ENCODE results near the gene CAPN15.
"Not testable (repeated sequence)": the region's sequence is repeated elsewhere in the genome, so short reads cannot be mapped to it uniquely, and the experiment has no call there.

CAPN15 gene

GRCh38 chr16:527015-527903 is at the start of gene CAPN15:
CAPN15 (plus strand) TSS chr16:527712; CDS start chr16:546839, 19,127 bp downstream.
- peak; percentile 88 for DNase-seq (ENCODE audit: low spot score)

DNA sequence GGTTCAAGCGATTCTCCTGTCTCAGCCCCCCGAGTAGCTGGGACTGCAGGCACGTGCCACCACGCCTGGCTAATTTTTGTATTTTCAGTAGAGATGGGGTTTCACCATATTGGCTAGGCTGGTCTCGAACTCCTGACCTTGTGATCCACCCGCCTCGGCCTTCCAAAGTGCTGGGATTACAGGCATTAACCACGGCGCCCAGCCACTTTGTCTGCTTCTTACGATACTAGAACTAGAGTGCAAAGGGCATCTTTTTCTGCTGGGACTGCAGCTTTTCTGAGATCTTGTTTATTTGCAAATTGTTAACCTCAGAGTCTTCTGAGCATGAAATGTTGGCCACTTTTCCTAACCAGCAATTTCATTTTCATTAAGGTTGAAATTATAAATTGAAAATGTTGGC is 49.2 kb upstream of the CAPN15 start:
- not testable (repeated sequence) for DNase-seq (ENCODE audit: low spot score)

DNA sequence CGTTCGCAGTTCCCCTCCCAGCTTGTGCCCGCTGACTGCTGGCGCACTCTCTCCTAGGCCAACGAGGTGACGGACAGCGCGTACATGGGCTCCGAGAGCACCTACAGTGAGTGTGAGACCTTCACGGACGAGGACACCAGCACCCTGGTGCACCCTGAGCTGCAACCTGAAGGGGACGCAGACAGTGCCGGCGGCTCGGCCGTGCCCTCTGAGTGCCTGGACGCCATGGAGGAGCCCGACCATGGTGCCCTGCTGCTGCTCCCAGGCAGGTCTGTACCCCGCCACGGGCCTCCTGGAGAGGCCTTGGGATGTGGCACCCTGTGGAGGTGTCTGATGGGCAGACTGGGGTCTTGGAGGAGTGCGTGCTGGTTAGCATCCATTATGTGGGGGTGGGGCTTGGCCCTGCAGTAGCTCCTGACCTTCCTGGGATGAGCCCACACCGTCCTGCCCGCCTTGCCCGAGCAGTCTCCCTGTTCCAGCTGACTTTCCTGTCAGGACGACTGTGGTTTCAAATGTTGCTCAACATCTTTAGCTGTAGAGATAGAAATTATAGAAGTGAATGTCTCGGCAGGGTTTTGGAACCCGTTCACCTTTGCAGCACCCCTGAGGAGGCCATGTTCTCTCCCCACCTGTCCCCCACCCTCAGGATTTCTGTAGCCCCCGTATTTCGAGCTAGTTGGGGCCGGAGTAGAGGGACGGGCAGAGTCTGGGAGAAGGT is 44.9 kb upstream of the CAPN15 start:
- no peak for DNase-seq (ENCODE audit: low spot score)

GRCh38 chr16:483341-484075 is 44.0 kb upstream of the CAPN15 start:
- no peak for DNase-seq (ENCODE audit: low spot score)

DNA sequence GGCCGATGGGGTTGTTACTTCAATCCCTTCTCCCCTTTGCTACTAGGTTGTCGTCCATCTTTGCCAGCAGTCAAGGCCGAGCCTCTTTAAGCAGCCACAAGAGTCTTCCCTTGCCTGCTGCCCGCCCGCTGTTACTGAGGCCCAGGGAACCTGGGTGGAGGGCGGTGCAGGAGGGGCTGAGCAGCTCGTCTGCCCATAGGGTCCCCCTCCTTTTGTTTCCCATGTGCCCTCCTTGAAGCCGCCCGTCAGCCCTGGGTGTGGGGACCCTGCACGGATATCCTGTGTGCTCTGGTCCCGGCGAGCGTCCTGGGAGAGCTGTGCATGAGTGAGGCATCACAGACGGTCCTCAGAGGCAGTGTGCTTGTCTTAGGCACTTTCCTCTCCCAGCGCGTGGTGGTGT is 37.9 kb upstream of the CAPN15 start:
- DNase-seq (ENCODE audit: low spot score) = no peak

GRCh38 chr16:490768-491167 is 36.7 kb upstream of the CAPN15 start:
- DNase-seq (ENCODE audit: low spot score) = no peak

DNA sequence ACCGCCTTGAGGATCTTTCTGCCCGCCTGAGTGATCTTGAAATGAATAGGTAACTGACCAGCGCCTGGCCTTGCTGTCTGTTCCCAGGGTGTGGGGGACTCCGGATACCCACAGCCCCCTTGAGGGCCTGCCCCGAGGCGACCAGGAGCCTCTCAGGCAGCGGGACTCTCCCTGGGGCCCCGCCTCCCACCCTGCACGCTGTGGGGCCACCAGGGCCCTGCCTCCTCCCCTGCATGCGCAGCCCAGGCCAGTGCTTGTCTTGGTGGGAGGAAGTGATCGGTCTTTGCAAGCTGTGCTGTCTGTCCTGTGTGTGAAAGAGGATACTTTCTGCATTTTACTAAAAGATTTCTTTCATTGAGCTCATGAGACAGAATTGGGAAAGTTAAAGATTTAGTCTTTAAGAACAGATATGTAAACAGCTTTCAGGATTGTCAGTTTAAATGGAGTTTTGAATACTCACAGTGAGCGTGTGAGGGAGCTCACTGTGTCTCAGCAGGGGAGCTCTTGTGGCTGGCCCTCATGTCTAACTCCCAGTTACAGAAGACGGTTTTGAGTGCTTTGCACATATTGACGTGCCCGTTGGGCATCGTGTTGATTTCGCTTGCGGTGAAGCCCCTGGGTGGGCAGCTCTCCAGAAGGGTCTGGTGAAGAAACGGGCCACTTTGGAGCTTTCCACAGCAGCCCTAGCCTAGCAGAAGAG is 36.1 kb upstream of the CAPN15 start:
- DNase-seq (ENCODE audit: low spot score) = no peak

DNA sequence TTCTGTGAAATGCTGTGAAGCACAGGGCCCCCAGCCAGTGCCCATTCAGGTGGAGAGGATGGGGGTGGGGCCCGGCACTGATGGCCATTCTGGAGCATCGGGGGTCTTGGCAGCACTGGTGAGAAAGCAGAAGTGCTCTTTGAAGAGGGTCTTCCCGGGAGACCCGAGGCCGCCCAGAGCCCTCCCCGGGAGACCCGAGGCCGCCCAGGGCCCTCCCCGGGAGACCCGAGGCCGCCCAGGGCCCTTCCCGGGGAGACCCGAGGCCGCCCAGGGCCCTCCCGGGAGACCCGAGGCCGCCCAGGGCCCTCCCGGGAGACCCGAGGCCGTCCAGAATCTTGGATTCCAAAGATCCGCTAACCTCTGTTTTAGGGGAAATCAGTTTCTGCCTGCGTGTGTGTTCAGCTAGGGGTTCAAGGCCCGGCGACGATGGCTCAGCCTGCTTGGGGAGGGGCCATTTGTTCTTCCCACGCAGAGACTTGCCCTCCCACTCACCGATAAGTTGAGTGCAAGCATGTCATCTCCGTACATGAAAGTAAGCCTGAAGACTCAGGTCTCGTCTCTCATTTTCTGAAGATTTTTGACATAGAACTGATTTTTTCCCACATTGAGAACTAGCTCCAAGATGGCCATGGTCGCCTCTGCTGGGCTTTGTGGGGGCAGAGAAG is 35.2 kb upstream of the CAPN15 start:
- DNase-seq (ENCODE audit: low spot score) = no peak

DNA sequence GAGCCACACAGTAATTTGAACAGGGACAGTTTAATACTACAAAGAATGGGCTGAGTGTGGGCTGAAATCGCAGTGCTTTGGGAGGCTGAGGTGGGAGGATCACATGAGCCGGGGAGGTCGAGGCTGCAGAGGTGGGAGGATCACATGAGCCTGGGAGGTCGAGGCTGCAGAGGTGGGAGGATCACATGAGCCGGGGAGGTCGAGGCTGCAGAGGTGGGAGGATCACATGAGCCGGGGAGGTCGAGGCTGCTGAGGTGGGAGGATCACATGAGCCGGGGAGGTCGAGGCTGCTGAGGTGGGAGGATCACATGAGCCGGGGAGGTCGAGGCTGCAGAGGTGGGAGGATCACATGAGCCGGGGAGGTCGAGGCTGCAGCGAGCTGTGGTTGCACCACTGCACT is 32.8 kb upstream of the CAPN15 start:
- DNase-seq (ENCODE audit: low spot score) = not testable (repeated sequence)

- no peak for DNase-seq (ENCODE audit: low spot score)
These were observed 32.3 kb upstream of the CAPN15 start for GRCh38 chr16:495127-495748.

DNA sequence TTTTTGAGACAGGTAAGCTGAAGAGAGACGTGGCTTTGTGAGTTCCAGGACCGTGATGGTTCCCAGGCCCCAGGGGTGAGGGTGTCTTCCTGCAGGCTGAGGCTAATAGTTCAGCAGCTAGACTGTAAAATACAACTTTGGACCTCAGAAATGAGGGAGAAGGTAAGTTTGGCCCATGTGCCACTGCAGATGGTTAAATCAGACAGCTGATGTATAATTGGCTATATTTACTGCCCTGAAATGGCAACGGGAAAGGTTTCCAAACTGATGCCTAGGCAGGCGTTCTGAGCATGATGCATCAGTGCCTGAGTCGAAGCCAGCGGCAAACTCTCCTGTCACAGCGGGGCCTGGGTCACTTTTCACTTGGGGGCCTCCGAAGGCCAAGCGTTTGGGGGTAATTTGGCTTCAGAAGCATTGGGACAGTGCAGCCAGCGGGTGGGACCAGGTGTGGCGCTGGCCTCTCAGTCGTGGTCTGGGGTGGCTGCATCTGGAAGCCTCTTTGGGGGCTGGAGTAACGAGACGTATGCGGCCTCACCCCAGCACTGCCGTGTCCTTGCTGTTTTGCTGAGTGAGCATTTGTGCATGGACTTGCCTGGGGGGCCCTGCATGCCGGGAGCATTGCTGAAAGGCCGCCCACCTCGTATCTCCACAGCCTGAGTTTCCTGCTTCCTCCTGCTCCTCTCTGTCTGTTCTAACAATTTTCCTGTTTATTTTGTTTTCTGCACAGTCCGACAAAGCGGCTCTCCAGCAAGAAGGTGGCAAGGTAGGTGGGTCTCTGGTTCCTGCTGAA is 31.2 kb upstream of the CAPN15 start:
- DNase-seq (ENCODE audit: low spot score) = no peak

GRCh38 chr16:497258-497657 is 30.3 kb upstream of the CAPN15 start:
- DNase-seq (ENCODE audit: low spot score) = no peak

DNA sequence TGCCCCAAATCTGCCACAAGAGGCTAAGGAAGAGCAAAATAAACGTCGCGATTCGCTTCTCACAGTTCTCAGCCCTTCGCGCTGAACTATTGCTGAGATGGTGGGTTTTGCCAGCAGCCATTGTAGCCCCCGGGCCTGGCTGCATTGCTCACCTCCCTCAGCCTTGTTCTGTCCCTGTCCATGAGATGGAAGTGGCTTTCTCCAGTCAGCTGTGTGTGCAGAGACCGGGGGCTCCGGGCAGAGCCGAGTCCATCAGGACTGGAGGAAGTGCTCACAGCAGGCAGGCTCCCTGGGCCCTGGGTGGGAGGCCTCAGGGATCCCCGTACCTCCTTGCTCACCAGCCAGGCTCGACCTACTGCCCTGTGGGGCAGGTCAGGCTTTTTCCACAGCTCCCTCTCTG is 27.6 kb upstream of the CAPN15 start:
- no peak for DNase-seq (ENCODE audit: low spot score)

- no peak for DNase-seq (ENCODE audit: low spot score)
These were observed 26.8 kb upstream of the CAPN15 start for GRCh38 chr16:500709-501108.

GRCh38 chr16:502179-502943 is 25.2 kb upstream of the CAPN15 start:
- peak; percentile 73 for DNase-seq (ENCODE audit: low spot score)

GRCh38 chr16:503150-504071 is 24.1 kb upstream of the CAPN15 start:
- no peak for DNase-seq (ENCODE audit: low spot score)

GRCh38 chr16:505479-506245 is 21.9 kb upstream of the CAPN15 start:
- no peak for DNase-seq (ENCODE audit: low spot score)

DNA sequence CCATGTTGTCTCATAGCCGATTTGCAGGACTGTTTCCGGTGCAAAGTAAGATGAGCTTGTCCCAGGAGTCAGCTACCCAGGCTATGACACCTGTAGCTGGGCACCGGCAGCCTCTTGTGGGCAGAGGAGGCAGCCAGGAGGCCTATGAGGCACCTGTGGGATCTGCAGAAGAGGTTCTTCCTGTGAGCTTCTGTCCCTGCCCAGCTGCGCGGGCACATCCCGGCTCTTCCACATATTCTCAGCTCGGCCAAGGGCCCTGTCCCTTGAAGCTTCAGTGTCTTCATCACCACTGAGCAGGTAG is 21.3 kb upstream of the CAPN15 start:
- DNase-seq (ENCODE audit: low spot score) = no peak

Data from LoVo (cell line).